Lung microvascular endothelial cell (primary cell): ENCODE measurements around the gene NCOR2. TPM values are rescaled to one million over a fixed set of nuclear protein-coding genes. Genes with fewer than 3 reads are reported as not detected.

ENCODE experiments used
- DNase-seq, 2 donors: peaks; one replicate each; pipeline versions ENCODE4 v3.0.0 to v3.0.0-alpha.2; 2010; ENCODE audit warnings: low read depth in 2 of 2
- total RNA-seq: library from RNA; depleted of rRNA; stranded (reverse); fragments of >200 nt; gene quantifications from 2 replicates; pipeline ENCODE4 v1.2.1, GENCODE V29; 2014

The NCOR2 gene
- 10.5 TPM in 2 replicates for total RNA-seq

DNA sequence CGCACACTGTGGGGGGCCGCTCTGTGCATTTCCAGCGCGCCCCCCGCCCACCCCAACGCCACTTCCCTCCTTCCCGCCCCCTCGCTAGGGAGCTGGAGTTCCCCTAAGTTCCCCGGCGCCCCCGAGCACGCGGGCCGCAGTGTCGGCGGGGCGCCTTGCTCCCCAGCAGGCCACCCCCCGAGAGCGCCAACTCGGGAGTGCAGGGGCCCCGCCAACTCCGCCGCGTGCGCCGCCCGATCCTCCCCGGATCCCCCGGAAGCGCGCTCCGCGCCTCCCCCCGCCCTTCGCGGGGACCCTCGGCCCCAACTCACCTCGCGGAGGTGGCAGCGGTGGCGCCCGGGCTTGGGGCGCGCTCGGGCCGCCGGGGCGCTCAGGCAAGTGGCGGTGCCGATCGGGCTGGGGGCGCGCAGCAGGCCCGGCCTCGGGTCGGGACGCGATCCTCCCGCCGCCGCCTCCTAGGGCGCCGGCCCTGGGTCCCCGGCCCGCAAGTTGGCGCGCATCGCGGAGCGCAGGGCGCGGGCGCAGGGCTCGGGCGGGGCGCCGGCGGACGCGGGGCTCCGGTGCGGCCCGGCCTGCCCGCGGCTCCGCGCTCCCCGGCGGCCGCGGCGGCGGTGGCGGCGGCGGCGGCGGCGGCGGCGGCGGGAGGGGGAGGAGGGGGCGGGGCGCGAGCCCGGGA is at the start of gene NCOR2:
NCOR2 (minus strand) TSS at position 616 of the 676 bp plus-strand sequence. CDS start 72,361 bp downstream, outside the sequence.
- peak in 1 of 2 donors; percentile 39 for DNase-seq

DNA sequence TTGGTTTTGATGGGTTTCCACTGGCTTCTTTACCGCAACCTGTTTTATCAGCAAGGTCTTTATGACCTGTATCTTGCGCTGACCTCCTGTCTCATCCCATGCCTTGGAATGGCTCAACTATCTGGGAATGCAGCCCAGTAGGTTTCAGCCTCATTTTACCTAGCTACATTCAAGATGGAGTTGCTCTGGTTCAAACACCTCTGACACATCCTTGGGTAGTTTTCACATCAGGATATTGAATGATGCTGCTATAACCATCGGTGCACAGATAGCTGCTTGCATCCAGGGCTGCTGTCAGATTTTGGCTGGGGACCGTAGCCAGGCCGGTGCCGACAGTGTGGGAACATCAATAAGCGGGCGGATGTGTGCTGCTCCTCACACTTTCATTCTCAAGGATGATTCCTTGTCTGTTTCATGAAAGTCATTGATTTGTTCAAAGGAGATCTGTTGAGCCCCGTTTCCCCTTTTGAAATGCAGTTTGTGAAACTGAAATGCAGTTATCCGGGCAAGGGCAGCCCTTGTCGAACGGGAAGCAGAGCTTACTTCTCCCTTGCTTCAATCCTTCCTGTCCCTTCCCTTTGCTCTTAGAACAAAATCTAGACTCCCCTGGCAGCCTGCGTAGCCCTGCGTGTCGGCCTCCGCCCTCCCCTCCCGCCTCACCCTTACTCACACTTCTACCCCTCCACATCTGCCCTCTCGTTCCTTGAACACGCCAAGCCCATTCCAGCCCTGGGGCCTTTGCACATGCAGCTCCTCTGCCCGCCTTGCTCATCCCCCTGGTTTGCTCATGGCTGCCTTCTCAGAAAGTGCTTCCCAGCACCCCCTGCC is 49.2 kb upstream of the NCOR2 start:
- no peak for DNase-seq

DNA sequence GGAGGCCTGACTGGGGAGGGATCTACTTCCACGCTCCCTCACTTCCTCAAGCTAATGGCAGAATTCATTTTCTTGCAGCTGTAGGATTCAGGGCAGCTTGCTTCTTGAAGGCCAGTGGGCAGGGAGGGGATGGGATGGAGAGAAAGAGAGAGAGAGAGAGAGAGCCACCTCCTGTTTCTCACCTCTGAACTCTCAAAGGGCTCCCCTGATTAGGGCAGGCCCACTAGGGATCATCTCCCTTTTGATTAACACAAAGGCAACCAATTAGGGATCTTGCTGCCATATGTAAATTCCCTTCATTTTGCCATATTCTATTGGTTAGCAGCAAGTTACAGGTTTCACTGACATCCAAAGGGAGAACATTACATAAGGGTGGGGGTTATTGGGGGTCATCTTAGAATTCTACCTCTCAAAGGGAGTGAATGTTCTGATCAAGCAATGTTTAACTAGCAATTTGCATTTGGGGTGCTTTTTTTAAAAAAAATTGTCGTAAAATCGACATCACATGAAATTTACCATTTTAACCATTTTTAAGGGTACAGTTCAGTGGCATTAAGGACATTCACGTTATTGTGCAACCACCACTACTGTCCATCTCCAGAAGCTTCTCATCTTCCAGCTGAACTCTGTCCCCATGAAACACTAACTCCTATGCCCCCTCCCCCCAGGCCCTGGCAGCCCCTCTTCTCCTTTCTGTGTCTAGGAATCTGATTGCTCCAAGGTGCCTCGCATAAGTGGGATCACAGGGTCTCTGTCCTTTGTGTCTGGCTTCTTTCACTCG is 47.3 kb upstream of the NCOR2 start:
- no peak for DNase-seq

DNA sequence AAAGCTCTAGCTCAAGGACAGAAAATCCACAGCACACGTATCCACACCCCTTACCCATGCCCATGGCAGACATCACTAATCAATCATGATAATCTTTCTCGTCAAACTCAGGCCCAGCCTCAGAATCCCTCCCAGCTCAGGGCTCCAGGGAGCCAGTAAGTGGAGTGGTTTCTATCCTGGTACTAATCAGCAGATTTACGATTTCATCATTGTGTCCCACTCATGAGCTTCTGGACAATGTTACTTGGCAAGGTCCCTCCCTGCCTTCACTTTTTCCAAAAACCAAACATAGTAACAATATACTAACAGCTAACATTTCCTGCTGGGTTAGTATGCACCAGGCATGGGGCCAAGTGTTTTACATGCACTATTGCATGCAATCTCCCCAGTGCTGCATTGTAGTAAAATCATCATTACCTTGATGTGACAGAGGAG is 45.8 kb upstream of the NCOR2 start:
- DNase-seq = peak; percentile 86 to 94

DNA sequence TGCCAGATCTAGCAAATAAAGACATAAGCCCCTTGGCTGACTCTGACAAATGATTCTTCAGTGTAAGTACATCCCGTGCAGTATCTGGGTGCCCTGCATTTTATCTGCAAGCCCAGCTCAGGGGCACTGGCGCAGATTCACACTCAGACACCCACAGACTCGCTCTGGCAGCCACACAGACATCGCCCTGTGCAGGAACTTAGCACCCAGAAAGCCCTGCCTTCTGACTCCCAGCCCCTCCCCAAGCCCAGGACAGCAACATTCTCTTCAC is 44.9 kb upstream of the NCOR2 start:
- DNase-seq = no peak

DNA sequence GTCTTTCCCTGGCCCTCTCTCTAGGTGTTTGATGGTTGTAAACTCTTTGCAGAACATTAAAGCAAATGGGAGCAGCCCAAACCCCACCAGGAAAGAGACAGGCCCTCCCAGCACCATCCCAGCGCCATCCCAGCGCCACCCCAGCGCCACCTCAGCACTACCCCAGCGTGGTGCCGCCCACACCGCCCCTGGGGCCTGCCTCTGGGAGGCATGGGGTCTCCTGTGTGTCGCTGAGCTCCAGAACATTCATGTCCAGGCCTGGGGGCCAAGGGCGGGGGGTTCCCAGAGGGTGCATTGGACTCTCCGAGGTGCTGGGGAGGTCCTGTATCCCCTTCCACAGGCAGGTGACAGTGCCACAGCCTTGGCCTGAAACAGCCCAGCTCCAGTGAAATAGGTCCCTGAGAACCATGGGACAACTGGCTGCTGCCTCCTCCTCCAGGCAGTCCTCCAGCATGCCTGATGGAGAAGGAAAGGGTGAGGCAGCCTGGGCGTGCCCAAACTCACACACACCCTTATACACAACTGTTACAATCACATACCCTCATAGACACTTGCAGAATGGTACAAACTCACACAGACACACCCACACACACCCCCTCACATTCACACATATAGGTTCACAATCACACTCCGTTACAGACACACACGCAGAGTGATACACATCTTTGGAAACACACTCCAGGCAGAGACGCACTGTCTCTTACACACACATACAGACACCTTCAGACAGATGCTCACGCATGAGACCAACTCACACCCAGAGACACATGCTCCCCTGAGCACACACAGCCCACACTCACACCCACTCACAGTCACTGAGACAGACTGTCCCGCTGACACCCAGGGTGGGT is 44.4 kb upstream of the NCOR2 start:
- no peak for DNase-seq

DNA sequence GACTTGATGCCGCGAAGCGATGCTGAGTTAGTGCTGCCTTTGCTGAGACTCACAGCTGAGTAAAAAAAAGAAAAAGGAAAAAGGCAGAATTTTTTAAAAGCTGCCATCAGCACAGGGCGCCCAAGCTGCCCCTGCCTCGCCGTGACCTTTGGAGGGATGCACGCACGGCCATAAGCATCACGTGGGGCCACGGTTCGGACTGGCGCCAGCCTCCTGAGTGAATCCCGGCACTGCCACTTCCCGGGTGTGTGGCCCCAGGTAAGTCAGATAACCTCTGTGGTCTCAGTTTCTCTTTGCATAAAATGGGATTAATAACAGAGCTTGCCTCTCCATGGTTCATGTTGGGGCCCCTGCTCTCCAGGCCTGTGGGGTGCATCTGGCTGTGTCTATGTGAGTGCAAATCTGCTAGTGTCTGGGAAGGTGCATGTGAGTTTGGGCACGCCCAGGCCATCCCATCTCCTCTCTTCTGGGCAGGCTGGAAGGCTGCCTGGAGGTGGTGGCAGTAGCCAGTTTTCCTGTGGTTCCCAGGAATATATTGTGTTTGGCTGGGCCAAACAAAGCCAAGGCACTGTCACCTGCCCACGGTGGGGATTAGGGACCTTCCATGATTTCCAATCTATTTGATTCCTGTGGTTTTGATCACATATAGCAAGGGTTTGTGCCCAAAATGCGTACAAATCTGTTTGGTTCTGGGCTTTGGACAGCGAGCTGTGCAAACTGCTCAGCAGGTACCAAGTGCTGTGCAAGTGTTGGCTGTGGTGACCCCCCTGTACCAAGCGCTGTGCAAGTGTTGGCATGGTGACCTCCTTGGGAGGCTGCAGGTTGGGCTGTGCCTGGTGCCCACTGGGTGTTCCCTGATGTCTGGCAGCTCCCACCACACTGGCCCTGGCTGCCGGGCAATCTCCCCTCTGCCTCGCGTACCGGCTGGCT is 43.5 kb upstream of the NCOR2 start:
- DNase-seq = no peak

DNA sequence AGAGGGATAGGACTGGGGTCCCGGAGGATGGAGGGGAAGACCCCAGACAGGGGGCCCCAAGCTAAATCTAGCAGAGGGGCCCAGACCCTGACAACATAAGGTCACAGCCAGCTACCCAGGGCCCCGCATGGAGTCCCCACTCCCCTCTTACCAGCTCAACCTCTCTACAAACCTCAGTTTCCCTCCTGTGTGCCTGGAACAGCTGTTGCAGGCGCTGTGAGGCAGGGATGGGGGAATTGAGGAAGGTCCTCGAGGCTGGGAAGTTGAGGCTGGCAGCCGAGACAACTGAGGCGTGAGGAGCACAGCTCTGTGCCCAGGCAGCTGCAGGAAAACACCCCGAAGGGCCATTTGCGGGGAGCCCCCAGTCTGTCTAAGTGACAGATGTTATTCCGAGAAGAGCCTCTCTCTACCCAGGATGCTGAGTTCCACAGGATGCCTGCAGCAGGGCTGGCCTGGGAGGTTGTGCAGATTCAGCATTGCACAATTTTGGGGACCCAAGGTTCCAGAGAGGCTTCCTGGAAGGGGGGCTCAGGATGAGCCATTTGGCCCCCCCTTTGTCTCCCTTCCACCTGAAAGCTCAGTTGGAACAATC is 42.7 kb upstream of the NCOR2 start:
- DNase-seq = no peak

DNA sequence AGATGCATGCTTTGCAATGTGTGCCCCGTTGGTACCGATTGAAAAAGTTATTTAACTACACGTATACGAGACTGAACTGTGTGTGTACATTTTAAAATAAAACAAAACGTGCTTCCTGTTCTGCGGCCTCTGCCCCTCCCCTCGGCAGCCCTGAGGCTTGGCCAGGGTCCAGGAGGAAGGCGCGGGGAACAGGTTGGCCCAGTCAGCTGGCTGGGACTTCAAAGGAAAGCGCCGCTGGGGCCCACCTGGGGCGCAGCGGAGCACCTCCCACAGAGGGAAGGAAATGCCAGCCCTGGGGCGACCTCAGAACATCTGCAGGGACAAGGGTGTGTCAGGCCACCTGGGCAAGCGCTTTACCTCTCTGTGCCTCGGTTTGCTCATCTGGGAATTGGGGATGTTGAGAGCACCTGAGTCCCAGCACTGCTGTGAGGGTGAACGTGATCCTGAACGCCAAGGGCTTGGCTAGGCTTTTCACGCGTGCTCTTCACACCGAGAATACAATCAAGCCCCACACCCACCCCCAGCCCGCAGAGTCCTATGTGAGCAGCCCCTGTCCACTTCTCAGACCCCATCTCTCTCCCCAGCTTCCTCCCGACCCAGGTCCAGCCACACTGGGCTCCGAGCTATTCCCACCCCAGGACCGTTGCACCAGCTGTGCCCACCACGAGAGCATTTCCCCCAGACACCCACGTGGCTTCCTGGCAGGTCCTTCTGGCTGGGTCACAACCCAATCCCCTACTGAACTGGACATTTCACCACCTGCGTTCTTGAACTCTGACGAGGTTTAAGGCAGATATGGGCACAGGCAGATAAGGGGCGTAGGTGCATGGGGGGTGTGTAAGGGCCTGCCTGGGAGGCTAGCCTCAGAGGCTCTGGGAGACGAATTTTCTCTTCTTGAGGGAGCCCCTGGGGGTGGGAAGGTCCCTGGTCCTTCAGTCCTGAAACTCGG is 41.9 kb upstream of the NCOR2 start:
- DNase-seq = peak; percentile 71 to 89

DNA sequence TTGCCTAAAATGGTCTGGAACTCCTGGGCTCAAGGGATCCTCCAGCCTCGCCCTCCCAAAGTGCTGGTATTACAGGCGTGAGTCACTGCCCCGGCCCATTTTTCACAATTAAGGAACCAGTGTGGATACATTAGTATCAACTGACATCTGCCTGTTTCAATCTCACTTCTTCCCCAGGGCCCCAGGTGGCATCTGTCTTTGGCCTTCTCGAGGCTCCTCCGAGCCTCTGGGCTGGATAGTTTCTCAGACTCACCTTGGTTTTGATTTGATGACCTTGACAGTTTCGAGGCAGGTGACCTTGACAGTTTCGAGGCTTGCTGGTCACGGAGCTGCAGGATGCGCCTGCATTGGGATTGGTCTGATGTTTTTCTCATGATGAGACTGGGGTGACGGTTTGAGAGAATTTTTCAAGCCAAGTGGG is 41.0 kb upstream of the NCOR2 start:
- no peak for DNase-seq

DNA sequence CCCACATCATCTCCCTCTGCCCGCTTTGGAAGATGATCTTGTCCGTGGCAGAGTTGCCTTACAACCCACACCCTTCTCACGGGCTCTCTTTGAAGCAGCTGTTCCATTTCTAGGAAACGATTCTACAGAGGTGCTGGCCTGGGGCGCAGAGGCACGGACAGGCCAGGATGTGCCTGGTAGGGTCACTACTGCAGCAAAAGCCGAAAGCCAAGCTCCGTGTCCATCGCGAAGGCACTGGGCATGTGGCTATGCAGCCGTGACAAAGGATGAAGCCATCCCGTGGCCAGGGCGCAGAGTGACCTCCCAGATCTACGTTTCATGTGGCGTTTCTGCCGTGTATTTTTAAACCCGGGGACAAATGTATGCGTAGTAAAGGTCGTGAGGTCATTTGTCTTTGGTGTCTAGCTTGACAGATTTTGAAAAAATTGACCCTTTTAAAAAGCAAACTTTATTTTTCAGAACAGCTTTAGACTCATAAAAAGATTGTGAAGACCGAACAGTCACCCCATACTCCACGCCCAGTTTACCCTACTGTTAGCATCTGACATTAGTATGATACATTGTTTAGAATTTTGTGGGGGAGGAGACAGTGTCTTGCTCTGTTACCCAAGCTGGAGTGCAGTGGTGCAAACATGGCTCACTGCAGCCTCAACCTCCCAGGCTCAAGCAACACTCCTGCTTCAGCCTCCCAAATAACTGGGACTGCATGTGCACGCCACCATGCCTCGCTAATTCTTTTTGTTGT is 40.4 kb upstream of the NCOR2 start:
- DNase-seq = no peak

DNA sequence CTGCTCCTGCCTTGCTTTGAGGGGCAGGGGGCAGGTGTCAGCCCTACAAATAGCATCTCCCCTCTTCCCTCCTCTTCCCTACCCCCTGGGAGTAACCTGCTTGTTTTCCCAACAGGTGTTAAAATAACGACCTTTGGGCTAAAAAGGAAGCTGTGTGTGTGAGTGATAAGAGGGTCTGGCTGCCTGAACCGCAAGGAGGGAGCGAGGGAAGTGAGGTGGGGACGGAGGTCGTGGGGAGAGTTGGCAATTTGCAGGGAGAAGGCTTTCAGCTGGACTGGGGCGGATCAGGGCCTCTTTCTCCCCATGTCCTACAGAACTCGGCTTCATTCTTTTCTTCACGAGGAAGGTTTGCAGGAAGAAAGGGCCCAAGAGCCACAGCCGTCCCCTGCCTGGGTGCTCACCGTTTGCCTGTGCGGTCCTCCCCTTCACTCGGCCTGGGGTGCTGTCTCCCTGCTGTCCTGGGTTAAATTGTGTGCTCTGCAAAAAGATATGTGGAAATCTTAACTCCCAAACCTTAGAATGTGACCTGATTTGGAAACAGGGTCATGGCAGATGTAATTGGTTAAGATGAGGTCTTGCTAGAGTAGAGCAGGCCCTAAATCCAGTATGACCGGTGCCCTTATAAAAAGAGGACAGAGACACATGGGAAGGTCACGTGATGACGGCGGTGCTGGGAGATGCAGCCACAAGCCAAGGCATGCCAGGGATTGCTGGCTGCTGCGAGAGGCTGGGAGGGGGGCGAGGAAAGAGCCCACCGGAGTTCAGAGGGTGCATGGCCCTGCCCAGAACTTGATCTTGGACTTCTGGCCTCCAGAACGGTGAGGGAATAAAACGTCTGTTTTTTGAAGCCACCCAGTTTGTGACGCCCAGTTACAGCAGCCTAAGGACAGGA is 38.7 kb upstream of the NCOR2 start:
- DNase-seq = peak in 1 of 2 donors; percentile 55

DNA sequence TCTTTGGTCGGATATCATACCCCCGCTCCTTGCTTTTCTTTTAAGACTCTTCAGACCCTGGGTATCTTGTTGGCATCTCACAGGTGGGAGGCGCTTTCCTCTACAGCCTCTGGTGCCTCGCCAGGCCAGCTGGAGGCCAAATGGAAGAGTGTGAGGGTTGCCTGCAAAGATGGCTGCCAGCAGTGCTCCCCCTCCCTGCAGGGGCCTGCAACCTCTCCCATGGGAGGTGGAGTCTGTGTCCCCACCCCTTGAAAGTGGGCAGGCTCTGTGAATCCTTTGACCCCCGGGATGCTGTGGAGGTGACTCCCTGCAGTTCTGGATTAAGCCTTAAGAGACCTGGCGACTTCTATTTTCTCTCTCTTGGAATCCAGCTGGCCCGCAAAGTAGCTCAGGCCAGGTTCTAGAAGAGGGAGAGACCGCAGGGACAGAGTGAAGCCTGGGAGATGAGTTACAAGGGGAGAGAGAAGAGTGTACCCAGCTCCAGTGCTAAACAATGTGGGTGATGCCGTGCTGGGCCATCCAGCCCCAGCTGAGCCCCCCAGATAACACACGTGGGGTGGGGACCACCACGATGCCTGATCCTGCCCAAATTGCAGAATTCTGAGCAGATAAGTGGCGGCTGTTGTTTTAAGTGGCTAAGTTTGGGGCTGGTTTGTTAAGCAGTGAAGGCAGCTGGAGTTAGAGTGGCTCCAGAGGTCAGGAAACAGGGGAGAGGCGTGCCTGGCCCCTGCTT is 37.9 kb upstream of the NCOR2 start:
- DNase-seq = no peak

DNA sequence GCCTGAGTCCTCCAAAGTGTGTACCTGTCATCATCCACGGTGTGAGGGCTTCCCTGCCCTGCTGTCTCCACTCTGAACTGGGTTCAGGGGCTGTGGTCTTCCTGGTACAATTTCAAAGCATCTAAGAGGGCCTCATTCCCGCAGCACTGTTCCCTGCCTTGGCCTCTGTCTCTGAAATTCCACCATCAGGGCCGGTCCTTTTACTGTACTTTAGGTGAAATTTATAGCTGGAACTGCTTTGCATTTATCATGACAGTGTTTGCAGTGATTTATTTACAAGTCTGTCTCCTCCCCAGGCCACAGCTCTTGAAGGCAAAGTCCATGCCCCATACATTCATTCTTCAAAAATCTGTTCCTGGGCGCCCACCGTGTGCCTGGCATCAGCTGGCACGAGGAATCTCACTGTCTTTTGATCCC is 36.9 kb upstream of the NCOR2 start:
- DNase-seq = no peak

DNA sequence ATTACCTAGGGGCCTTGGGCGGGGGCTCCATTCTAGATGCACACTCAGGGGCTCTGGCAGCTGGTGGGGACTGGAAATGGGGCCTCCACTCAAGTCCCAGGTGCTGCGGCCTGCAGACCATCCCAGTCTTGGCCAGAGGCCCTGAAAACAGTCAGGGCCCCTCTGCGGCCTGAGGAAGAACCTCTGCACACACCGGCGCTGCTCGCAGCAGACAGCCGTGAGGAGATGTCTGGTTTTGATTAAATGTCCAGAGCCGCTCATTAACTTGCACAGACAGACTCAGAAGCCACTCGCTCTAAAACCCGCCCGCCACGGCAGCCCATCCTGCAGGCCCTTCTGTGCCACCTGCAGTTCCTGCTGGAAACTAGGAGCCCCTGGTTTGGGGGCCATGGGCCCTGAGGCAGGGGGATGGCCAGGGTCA is 36.4 kb upstream of the NCOR2 start:
- no peak for DNase-seq

DNA sequence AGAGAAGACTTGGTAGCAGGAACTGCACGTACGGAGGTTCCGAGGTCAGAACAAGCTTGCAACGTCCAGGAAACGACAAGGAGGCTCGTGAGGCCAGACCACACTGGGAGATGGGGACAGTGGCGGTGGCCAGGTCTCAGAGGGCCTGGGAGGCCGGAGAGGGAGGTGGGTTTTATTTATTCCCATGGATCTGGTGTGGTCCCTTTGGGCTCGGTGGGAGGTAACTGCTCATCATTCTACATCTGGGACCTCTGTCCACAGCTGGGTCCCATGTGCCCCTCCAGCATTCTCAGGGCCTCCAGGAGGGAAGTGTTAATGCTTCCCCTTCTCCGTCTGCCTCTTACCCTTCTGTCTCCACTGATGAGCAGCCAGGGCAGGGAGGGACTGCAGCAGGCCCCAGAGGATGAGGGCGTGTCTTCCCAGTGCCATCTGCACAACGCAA is 35.7 kb upstream of the NCOR2 start:
- no peak for DNase-seq
